NCI-H146 treated with DMSO at 0.1 percent for 48 hours (cell line): Measurements from ENCODE around the gene NT5E.
"Not testable (repeated sequence)": the region's sequence is repeated elsewhere in the genome, so short reads cannot be mapped to it uniquely, and the experiment has no call there.

Source experiments
- DNase-seq: peaks from one replicate; lab custom pipeline; 2025; ENCODE audit not compliant: unreplicated experiment; lab: John Stamatoyannopoulos, UW

NT5E gene

DNA sequence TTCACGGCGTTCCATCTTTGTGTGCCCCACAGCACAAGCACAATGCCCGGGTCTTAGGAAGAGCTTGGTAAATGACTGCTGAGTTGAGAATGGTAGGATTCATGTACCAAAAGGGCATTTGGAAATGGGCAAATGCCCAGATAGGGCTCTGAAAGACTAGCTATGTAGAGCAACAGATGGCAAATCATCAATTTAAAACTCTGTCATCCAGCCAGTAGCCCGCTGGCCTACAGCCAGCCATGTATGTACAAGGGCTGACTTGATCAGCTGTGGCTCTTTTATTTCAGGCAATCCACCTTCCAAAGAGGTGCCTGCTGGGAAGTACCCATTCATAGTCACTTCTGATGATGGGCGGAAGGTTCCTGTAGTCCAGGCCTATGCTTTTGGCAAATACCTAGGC lies 35.1 kb downstream of the NT5E start:
- DNase-seq: no peak

DNA sequence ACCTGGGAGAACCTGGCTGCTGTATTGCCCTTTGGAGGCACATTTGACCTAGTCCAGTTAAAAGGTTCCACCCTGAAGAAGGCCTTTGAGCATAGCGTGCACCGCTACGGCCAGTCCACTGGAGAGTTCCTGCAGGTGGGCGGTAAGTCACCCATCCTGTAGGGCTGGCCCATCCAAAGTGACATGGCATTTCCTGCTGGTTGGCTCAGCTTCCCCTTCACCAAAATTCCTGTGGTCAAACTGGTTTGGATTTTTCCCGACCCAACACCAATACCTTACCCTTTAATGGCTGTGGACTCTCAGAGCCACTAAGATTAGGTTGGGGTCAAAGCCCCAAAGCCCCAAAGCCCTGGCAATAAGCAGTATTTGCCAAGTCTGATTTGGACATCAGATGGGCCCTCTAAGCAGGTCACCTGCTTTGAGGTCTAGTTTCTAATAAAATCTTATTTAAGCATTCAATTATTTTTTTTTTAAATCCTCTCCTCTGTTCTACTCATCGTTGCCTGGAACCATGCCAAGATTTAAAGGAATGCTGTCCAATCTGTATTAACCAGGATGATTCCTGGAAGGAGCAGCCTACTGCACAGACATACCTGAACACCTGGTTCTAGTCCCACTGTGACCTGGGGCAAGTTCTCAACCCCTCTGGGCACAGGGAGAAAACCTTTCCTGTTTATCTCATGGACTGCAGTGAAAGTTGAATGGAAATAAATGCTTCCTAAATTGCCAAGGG lies 40.8 kb downstream of the NT5E start:
- no peak for DNase-seq

DNA sequence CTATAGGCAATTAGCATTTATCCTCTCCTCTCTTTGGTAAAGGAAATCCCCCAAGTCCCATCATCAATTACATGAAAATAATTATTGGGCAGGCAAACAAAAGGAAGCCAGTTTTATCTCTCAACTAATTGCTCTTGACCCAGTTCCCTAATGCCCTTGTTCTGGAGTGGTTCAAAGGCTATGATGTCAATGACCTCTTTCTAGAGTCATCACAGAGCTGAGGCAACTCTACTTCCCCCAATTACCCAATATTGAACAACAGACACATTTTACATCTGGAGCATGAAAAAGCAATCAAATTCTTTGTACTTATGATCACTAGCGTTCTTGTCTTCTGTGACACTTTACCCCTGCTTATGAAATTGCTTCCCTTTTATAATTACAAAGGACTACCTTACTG lies 43.5 kb downstream of the NT5E start:
- no peak for DNase-seq

DNA sequence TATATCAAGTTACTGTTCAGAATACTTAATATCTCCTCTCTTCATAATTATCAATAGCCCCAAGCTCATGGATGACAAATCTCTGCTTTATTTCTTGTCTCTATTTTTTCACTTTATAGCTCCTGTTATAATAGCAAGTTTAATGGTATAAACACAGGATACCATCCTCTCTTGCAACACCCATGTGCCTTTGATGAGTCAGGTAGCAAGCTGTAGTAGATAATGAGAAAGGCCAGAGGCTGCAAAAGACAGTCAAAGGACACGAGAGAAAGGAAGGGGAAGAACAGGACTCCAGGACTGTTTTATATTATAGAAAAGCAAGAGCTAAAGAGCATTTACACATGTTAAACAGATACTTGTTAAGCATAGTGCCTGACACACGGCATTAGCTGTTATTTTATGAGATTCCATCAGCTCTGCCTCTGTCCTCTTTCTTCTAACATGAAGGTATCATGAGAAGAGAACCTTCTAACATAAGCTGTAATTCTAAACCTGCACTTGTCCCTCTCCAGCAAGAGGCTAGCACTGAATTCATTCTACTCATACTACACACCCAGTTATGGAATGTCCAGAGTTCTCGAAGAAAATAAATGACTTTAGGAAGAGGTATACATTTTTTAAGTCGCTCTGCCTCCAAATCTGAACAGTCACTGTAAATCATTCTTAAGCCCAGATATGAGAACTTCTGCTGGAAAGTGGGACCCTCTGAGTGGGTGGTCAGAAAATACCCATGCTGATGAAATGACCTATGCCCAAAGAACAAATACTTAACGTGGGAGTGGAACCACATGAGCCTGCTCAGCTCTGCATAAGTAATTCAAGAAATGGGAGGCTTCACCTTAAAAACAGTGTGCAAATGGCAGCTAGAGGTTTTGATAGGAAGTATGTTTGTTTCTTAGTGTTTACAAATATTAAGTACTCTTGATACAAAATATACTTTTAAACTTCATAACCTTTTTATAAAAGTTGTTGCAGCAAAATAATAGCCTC lies 45.0 kb downstream of the NT5E start:
- DNase-seq: no peak

DNA sequence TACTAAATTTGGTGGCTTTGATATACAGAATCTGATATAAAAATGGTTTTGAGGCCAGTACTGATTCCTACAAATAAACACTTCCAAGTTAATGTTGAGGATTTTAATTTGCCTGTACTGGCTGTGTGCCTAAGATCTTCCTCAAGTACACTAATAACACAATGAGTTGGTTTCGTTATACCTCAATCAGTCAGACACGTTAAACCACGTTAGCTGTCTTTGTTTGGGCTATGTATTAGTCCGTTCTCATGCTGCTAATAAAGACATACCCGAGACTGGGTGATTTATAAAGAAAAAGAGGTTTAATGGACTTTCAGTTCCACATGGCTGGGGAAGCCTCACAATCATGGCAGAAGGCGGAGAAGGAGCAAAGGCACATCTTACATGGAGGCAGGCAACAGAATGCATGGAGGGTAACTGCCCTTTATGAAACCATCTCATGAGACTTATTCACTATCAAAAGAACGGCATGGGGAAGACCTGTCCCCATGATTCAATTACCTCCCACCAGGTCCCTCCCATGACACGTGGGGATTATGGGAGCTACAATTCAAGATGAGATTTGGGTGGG lies 46.2 kb downstream of the NT5E start:
- DNase-seq: no peak

DNA sequence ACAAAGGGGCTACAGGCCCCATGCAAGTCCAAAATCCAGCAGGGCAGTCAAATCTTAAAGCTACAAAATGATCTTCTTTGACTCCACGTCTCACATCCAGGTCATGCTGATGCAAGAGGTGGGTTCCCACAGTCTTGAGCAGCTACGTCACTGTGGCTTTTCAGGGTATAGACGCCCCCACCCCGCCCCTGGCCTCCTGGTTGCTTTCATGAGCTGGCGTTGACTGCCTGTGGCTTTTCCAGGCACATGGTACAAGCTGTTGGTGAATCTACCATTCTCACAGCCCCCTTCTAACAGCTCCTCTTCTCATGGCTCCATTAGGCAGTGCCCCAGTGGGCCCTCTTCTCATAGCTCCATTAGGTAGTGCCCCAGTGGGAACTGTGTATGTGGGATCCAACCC lies 47.0 kb downstream of the NT5E start:
- DNase-seq: no peak

DNA sequence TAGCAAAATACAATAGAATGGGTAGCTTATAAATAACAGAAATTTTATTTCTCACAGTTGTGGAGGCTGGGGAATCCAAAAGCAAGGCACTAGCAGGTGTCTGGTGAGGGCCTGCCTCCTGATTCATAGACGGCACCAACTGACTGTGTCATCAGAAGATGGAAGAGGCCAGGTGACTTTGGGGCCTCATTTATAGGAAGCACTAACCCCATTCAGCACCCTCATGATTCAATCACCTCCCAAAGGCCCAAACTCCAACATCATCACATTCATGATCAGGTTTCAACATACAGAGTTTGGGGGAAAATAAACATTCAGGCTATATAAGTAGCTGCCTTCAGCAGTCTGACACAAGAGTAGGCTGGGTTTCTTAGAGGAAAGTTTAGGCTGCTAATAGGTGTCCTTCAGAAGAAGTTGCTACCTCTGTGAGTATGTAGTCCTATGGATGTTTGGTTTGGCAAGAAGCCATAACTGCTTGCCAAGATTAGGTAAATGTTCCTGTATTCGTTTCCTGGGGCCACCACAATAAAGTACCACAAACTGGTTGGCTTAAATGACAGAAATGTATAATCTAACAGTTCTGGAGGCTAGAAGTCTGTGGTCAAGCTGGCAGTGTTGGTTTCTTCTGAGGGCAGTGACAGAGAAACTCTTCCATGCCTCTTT lies 48.8 kb downstream of the NT5E start:
- no peak for DNase-seq

DNA sequence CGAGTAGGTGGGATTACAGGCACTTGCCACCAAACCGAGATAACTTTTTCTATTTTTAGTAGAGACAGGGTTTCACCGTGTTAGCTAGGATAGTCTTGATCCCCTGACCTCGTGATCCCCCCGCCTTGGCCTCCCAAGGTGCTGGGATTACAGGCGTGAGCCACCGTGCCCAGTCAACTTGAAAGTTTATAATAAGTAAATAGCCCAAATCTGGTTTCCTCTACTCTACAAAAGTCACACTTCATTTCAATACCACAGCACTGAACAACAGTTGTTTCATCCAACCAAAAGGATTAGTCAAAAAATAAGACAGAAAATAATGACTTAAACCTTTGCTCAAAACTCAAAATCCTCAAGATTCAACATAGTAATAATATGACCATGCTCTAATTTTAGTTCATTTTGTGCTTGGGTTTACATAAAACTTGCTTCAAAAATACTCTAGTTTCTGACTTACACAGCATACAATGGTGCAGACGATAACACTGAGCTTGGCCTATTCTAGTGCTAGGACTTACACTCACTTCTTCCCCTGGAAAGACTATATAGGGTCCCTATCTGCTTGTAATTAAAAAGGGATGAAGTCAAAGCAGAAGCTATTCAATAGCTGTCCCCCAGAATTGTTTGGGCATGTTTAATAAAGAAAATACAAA lies 56.7 kb downstream of the NT5E start:
- DNase-seq: no peak

DNA sequence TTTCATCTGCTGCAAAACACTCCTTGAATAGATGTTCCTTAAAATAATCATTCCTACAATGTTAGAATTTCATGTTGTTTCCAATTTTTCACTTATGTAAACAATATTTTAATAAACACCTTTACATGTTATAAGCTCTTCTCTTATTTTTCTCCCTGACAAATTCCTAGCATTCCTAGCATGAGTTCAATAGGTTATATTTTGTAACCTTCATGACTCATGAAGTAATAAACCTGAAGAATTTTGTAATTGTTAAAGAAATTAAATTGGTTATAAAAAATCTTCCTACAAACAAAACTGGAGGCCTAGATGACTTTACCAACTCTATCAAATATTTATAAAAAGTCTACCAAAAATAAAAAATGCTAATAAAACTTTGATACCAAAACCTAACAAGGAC lies 66.3 kb downstream of the NT5E start:
- no peak for DNase-seq

DNA sequence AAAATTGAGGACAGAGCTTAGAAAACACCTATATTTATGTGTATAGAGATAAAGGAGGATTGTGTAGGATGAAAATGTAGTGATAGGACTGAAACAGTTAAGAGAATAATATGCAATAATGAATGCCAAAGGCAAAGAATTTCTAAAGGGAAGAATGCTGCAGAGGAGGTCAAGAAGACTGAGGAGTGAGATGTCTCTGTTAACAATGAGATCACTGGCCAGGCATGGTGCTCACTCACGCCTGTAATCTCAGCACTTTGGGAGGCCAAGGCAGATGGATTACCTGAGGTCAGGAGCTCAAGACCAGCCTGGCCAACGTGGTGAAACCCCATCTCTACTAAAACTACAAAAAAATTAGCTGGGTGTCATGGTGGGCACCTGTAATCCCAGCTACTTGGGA lies 74.4 kb downstream of the NT5E start:
- DNase-seq: not testable (repeated sequence)

DNA sequence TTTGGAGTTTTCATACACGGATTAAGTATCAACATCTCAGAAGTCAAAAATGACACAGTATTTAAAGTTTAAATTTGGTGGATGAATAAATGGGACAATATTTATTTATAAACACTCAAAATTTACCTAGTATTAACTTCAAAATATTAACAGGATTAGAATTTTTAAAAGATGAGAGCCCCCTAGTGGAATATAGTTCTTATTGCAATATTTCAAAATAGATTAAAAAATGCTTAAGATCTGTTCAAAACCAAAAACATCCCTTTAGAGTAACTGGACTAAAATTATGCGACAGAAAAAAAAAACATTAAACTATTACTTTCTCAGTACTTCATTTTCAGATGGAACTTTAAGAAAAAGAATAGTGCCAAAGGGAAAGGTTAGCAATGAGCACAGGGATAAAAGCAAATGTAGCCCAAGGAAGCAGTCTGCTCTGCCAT lies 87.2 kb downstream of the NT5E start:
- DNase-seq: peak; percentile 1

DNA sequence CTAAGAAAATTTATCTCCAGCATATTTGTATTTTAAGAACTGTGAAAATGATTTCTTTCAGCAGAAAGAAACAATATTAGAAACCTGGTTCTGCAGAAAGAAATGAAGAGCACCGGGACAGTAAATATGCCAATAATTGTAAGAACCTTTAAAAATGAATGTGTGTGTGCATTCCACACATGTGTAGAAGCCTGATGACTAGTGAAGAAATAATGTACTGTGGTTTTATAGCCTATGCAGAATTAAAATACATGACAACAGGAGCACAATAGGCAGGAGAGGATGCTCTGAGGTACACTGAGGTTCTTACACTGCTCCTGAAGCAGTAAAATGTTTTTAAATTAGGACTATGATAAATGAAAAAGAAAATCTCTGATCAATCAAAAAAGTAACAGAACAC lies 94.9 kb downstream of the NT5E start:
- DNase-seq: no peak
